ENCODE measurements around the gene LGALS4.
"Not testable (repeated sequence)": the region's sequence is repeated elsewhere in the genome, so short reads cannot be mapped to it uniquely, and the experiment has no call there.

Gene LGALS4

DNA sequence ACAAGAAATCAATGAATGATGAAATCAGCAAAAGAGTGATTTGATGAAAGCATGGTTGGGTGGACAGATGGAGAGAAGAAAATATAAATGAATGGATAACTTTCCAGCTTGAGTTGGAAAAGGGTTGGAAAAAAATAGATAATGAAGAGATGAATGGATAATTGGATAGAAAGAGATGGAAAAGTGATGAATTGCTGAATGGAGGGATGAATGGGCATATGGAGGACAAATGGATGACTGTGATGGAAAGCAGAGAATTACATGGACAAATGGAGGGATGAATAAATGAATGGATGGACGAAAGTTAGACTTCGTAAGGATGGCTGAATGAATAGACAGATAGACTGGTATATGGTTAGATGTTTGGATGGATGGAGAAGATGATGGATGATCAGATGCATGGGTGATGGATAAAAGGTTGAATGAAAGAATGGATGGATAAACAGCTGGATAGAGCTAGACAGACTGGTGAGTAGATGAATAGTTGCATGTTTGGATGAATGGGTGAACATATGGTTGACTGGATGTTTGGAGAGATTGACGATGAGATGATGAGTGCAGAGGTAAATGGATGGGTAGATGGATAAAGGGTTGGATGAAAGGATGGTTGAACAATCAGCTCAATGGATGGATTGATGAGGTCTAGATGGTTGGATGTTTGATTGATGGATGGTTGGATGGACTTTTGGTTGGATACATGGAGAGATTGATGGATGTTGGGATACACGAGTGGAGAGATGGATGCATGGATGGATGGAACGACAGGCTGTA is 12.0 kb downstream of the LGALS4 start:
- no peaks in the 10 kb centered on the region for H3K9me3 ChIP-seq (ENCODE audit: control extremely low read depth in 1 of 5, control insufficient read depth in 4 of 5, insufficient read depth in 2 of 5, low read depth in 1 of 5, low read length in 4 of 5)
- ChIA-PET CTCF (interaction anchor here (1.4 kb wide), 1 partner anchor 27 kb away, joined by 3 read pairs; no protein-coding TSS in a partner anchor), POLR2A (no interaction called here)
- H3K27ac ChIP-seq (ENCODE audit: insufficient read depth in 1 of 2, low read depth in 1 of 2, low read length in 2 of 2, poor library complexity in 1 of 2, severe bottlenecking in 2 of 2) = no peak overlapping the region
- WGBS (ENCODE audit: insufficient coverage) = 97% methylated on average over 5 of the region's 5 CpGs
- no peaks in the 10 kb centered on the region for H3K27me3 ChIP-seq (replicated peaks in 2 of 5; ENCODE audit: control insufficient read depth in 4 of 5, insufficient read depth in 5 of 5, low read length in 4 of 5)
- DNase-seq = no peak
- H3K4me3 ChIP-seq (ENCODE audit: control insufficient read depth in 1 of 7, extremely low read depth in 1 of 7, insufficient read depth in 4 of 7, low read depth in 2 of 7, low read length in 6 of 7) = no peak overlapping the region
- no peaks in the 10 kb centered on the region for H3K4me1 ChIP-seq (ENCODE audit: control extremely low read depth in 1 of 4, control insufficient read depth in 4 of 4, insufficient read depth in 4 of 4, low read length in 3 of 4)
- no peaks in the 10 kb centered on the region for H3K36me3 ChIP-seq (ENCODE audit: control insufficient read depth in 4 of 4, insufficient read depth in 4 of 4, low read length in 3 of 4)

DNA sequence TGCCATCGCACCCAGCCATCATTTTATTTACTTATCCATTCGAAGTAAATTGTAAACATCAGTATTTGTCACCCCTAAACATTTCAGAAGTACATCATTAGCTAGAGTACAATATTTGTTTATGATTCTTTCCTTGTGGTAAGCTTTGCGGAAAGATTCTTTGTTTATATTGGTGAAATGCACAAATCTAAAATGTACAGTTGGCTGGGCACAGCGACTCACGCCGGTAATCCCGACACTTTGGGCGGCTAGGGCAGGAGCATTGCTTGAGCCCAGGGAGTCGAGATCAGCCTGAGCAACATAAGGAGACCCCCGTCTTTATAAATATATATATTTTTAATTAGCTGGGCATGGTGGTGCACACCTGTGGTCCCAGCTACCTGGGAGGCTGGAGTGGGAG is 13.6 kb downstream of the LGALS4 start:
- Histone ChIP-seq H3K27me3 (replicated peaks in 2 of 5; ENCODE audit: control insufficient read depth in 4 of 5, insufficient read depth in 5 of 5, low read length in 4 of 5) (no peaks in the 10 kb centered on the region), H3K9me3 (ENCODE audit: control extremely low read depth in 1 of 5, control insufficient read depth in 4 of 5, insufficient read depth in 2 of 5, low read depth in 1 of 5, low read length in 4 of 5) (no peaks in the 10 kb centered on the region), H3K4me3 (ENCODE audit: control insufficient read depth in 1 of 7, extremely low read depth in 1 of 7, insufficient read depth in 4 of 7, low read depth in 2 of 7, low read length in 6 of 7) (no peak overlapping the region), H3K4me1 (ENCODE audit: control extremely low read depth in 1 of 4, control insufficient read depth in 4 of 4, insufficient read depth in 4 of 4, low read length in 3 of 4) (no peaks in the 10 kb centered on the region), H3K27ac (ENCODE audit: insufficient read depth in 1 of 2, low read depth in 1 of 2, low read length in 2 of 2, poor library complexity in 1 of 2, severe bottlenecking in 2 of 2) (no peak overlapping the region), H3K36me3 (ENCODE audit: control insufficient read depth in 4 of 4, insufficient read depth in 4 of 4, low read length in 3 of 4) (no peaks in the 10 kb centered on the region)
- POLR2A ChIA-PET = no interaction called here
- DNase-seq = no peak
- no CpG with 5 or more reads among the region's 10 CpGs for WGBS (ENCODE audit: insufficient coverage)
- CTCF ChIA-PET = interaction anchor here (1.0 kb wide), 1 partner anchor 47 kb away, joined by 3 read pairs; no protein-coding TSS in a partner anchor

DNA sequence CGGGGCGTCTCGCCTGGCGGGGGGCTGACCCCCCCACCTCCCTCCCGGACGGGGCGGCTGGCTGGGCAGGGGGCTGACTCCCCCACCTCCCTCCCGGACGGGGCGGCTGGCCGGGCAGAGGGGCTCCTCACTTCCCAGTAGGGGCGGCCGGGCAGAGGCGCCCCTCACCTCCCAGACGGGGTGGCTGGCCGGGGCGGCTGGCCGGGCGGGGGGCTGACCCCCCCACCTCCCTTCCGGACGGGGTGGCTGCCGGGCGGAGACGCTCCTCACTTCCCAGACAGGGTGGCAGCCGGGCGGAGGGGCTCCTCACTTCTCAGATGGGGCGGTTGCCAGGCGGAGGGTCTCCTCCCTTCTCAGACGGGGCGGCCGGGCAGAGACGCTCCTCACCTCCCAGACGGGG is 15.0 kb downstream of the LGALS4 start:
- POLR2A ChIA-PET, CTCF ChIA-PET: not testable (repeated sequence)

DNA sequence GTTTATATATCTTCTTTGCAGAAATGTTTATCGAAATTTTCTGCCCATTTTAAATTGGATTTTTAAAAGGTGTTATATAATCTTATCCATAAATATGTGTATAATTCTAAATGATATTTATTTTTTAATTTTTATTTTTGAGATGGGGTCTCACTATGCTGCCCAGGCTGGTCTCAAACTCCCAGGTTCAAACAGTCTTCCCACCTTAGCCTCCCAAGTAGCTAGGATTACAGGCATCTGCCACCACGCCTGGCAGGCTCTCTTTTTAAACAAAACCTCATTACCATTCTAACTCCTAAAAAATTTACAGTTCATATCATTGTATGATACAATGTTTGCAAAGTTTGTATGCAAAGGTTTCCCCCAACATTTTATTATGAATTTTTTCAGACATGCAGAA is 16.6 kb downstream of the LGALS4 start:
- H3K4me1 ChIP-seq (ENCODE audit: control extremely low read depth in 1 of 4, control insufficient read depth in 4 of 4, insufficient read depth in 4 of 4, low read length in 3 of 4) = peaks cover 0 to 12% (median 4%) of the 10 kb centered on the region in 4 experiments
- no peak overlapping the region for H3K27ac ChIP-seq (ENCODE audit: insufficient read depth in 1 of 2, low read depth in 1 of 2, low read length in 2 of 2, poor library complexity in 1 of 2, severe bottlenecking in 2 of 2)
- no peaks in the 10 kb centered on the region for H3K36me3 ChIP-seq (ENCODE audit: control insufficient read depth in 4 of 4, insufficient read depth in 4 of 4, low read length in 3 of 4)
- no peak for DNase-seq
- peaks cover 0 to 7% (median 0%) of the 10 kb centered on the region in 5 experiments for H3K27me3 ChIP-seq (replicated peaks in 2 of 5; ENCODE audit: control insufficient read depth in 4 of 5, insufficient read depth in 5 of 5, low read length in 4 of 5)
- ChIA-PET POLR2A (no interaction called here), CTCF (no interaction called here)
- no CpG with 5 or more reads among the region's 2 CpGs for WGBS (ENCODE audit: insufficient coverage)
- no peaks in the 10 kb centered on the region for H3K9me3 ChIP-seq (ENCODE audit: control extremely low read depth in 1 of 5, control insufficient read depth in 4 of 5, insufficient read depth in 2 of 5, low read depth in 1 of 5, low read length in 4 of 5)
- no peak overlapping the region for H3K4me3 ChIP-seq (ENCODE audit: control insufficient read depth in 1 of 7, extremely low read depth in 1 of 7, insufficient read depth in 4 of 7, low read depth in 2 of 7, low read length in 6 of 7)

More for the DNA sequence above, 15.0 kb downstream of the LGALS4 start:
- H3K4me1 ChIP-seq (ENCODE audit: control extremely low read depth in 1 of 4, control insufficient read depth in 4 of 4, insufficient read depth in 4 of 4, low read length in 3 of 4); H3K4me3 ChIP-seq (ENCODE audit: control insufficient read depth in 1 of 7, extremely low read depth in 1 of 7, insufficient read depth in 4 of 7, low read depth in 2 of 7, low read length in 6 of 7); DNase-seq; H3K27ac ChIP-seq (ENCODE audit: insufficient read depth in 1 of 2, low read depth in 1 of 2, low read length in 2 of 2, poor library complexity in 1 of 2, severe bottlenecking in 2 of 2); H3K36me3 ChIP-seq (ENCODE audit: control insufficient read depth in 4 of 4, insufficient read depth in 4 of 4, low read length in 3 of 4); H3K27me3 ChIP-seq (replicated peaks in 2 of 5; ENCODE audit: control insufficient read depth in 4 of 5, insufficient read depth in 5 of 5, low read length in 4 of 5); H3K9me3 ChIP-seq (ENCODE audit: control extremely low read depth in 1 of 5, control insufficient read depth in 4 of 5, insufficient read depth in 2 of 5, low read depth in 1 of 5, low read length in 4 of 5): not testable (repeated sequence)
- WGBS (ENCODE audit: insufficient coverage) = no CpG with 5 or more reads among the region's 33 CpGs

DNA sequence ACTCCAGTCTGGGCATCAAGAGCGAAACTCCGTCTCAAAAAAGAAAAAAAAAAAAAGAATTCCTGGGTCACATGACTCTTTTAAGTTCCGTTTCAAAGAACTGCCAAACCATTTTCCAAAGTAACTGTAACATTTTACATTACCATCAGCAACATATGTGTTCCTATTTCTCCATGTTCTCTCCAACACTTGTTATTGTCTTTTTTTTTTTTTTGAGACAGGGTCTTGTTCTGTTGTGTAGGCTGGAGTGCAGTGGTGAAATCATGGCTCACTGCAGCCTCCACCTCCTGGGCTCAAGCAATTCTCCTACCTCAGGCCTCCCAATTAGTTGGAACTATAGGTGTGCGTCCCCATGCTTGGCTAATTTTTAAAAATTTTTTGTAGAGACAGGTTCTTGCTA is 17.2 kb downstream of the LGALS4 start:
- WGBS (ENCODE audit: insufficient coverage) = 80% methylated on average over 1 of the region's 4 CpGs
- Histone ChIP-seq H3K9me3 (ENCODE audit: control extremely low read depth in 1 of 5, control insufficient read depth in 4 of 5, insufficient read depth in 2 of 5, low read depth in 1 of 5, low read length in 4 of 5) (no peaks in the 10 kb centered on the region), H3K36me3 (ENCODE audit: control insufficient read depth in 4 of 4, insufficient read depth in 4 of 4, low read length in 3 of 4) (no peaks in the 10 kb centered on the region), H3K27me3 (replicated peaks in 2 of 5; ENCODE audit: control insufficient read depth in 4 of 5, insufficient read depth in 5 of 5, low read length in 4 of 5) (peaks cover 0 to 7% (median 0%) of the 10 kb centered on the region in 5 experiments), H3K4me3 (ENCODE audit: control insufficient read depth in 1 of 7, extremely low read depth in 1 of 7, insufficient read depth in 4 of 7, low read depth in 2 of 7, low read length in 6 of 7) (no peak overlapping the region), H3K27ac (ENCODE audit: insufficient read depth in 1 of 2, low read depth in 1 of 2, low read length in 2 of 2, poor library complexity in 1 of 2, severe bottlenecking in 2 of 2) (no peak overlapping the region), H3K4me1 (ENCODE audit: control extremely low read depth in 1 of 4, control insufficient read depth in 4 of 4, insufficient read depth in 4 of 4, low read length in 3 of 4) (peaks cover 0 to 12% (median 4%) of the 10 kb centered on the region in 4 experiments)
- POLR2A ChIA-PET = no interaction called here
- CTCF ChIA-PET = no interaction called here
- DNase-seq = no peak

DNA sequence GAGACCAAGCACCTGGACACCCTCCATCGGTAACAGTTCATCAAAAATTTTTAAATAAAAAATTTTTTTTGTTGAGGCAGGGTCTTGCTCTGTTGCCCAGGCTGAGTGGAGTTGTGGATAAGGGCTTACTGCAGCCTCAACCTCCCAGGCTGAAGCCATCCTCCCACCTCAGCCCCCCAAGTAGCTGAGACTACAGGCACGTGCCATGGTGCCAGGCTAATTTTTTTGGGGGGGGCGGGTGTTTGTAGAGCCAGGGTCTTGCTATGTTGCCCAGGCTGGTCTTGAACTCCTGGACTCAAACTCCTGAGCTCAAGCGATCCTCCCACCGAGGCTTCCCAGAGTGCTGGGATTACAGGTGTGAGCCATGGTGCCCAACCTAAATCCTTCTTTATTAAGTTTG is 19.1 kb downstream of the LGALS4 start:
- peaks cover 0 to 7% (median 0%) of the 10 kb centered on the region in 5 experiments for H3K27me3 ChIP-seq (replicated peaks in 2 of 5; ENCODE audit: control insufficient read depth in 4 of 5, insufficient read depth in 5 of 5, low read length in 4 of 5)
- H3K4me3 ChIP-seq (ENCODE audit: control insufficient read depth in 1 of 7, extremely low read depth in 1 of 7, insufficient read depth in 4 of 7, low read depth in 2 of 7, low read length in 6 of 7) = no peak overlapping the region
- peaks cover 0 to 12% (median 4%) of the 10 kb centered on the region in 4 experiments for H3K4me1 ChIP-seq (ENCODE audit: control extremely low read depth in 1 of 4, control insufficient read depth in 4 of 4, insufficient read depth in 4 of 4, low read length in 3 of 4)
- POLR2A ChIA-PET = no interaction called here
- no peaks in the 10 kb centered on the region for H3K9me3 ChIP-seq (ENCODE audit: control extremely low read depth in 1 of 5, control insufficient read depth in 4 of 5, insufficient read depth in 2 of 5, low read depth in 1 of 5, low read length in 4 of 5)
- CTCF ChIA-PET = interaction anchor here (1.1 kb wide), 2 partner anchors 26 to 139 kb away, joined by 3 read pairs; no protein-coding TSS in a partner anchor
- DNase-seq = no peak
- 100% methylated on average over 2 of the region's 5 CpGs for WGBS (ENCODE audit: insufficient coverage)
- no peaks in the 10 kb centered on the region for H3K36me3 ChIP-seq (ENCODE audit: control insufficient read depth in 4 of 4, insufficient read depth in 4 of 4, low read length in 3 of 4)
- H3K27ac ChIP-seq (ENCODE audit: insufficient read depth in 1 of 2, low read depth in 1 of 2, low read length in 2 of 2, poor library complexity in 1 of 2, severe bottlenecking in 2 of 2) = no peak overlapping the region

DNA sequence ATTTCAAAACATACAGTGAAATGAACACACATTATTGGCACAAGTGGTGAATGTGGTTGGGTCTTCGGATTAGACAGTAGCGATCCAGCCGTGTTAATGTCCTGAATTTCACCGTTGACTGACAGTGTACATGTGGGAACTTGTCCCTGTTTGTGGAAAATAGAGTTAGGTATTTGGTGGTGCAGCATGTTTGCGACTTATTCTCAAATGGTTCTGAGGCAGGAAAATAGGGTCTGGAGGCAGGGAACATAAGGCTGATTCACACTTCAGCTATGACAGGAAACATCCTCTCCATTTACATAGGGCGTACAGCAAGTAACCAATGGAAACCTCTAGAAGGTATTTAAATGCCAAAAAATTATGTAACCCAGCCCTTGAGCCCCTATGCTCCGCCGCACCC is 19.6 kb downstream of the LGALS4 start:
- no peak for DNase-seq
- no peak overlapping the region for H3K27ac ChIP-seq (ENCODE audit: insufficient read depth in 1 of 2, low read depth in 1 of 2, low read length in 2 of 2, poor library complexity in 1 of 2, severe bottlenecking in 2 of 2)
- CTCF ChIA-PET = interaction anchor here (0.6 to 1.6 kb wide), 6 partner anchors 15 to 151 kb away, joined by 3 to 5 read pairs (median 3); partner anchors contain the start of gene LGALS7
- H3K9me3 ChIP-seq (ENCODE audit: control extremely low read depth in 1 of 5, control insufficient read depth in 4 of 5, insufficient read depth in 2 of 5, low read depth in 1 of 5, low read length in 4 of 5) = no peaks in the 10 kb centered on the region
- POLR2A ChIA-PET = interaction anchor here (0.8 kb wide), 1 partner anchor 39 kb away, joined by 3 read pairs; the partner anchor contains the start of gene ECH1
- 95% methylated on average over 6 of the region's 8 CpGs for WGBS (ENCODE audit: insufficient coverage)
- peaks cover 0 to 7% (median 0%) of the 10 kb centered on the region in 5 experiments for H3K27me3 ChIP-seq (replicated peaks in 2 of 5; ENCODE audit: control insufficient read depth in 4 of 5, insufficient read depth in 5 of 5, low read length in 4 of 5)
- no peaks in the 10 kb centered on the region for H3K36me3 ChIP-seq (ENCODE audit: control insufficient read depth in 4 of 4, insufficient read depth in 4 of 4, low read length in 3 of 4)
- peak overlapping the region in 4 of 7 experiments; percentile 40 to 76 (median 61) for H3K4me3 ChIP-seq (ENCODE audit: control insufficient read depth in 1 of 7, extremely low read depth in 1 of 7, insufficient read depth in 4 of 7, low read depth in 2 of 7, low read length in 6 of 7)
- H3K4me1 ChIP-seq (ENCODE audit: control extremely low read depth in 1 of 4, control insufficient read depth in 4 of 4, insufficient read depth in 4 of 4, low read length in 3 of 4) = peaks cover 0 to 12% (median 4%) of the 10 kb centered on the region in 4 experiments

Data from common myeloid progenitor, CD34-positive (primary cell).